CD14-positive monocyte (primary cell): ENCODE data around the gene RBMS3. TPM values are rescaled to one million over a fixed set of nuclear protein-coding genes. Genes with fewer than 3 reads are reported as not detected.

Experiments
- DNase-seq, 3 donors: peaks; one replicate each; pipeline ENCODE4 v3.0.0-alpha.2; 2011 to 2022
- H2AFZ ChIP-seq: 2 replicates; pipeline ENCODE4 v1.6.0; 2012; ENCODE audit warnings: mild to moderate bottlenecking, low read depth, low read length, inconsistent platforms; ENCODE audit not compliant: insufficient read depth, poor library complexity, severe bottlenecking
- H3K27ac ChIP-seq, 2 donors: 1 replicate in 1 of 2; 2 replicates in 1 of 2; pipeline ENCODE4 v1.5.1; 2012 to 2013; ENCODE audit warnings: low read length in 2 of 2, control low read depth in 1 of 2, inconsistent platforms in 1 of 2, low read depth in 1 of 2, mild to moderate bottlenecking in 1 of 2
- H3K27me3 ChIP-seq, 2 donors: one replicate each; pipeline versions ENCODE4 v1.6.0 to v1.6.1; 2011 to 2013; ENCODE audit warnings: low read length in 2 of 2; ENCODE audit not compliant: control insufficient read depth in 2 of 2, insufficient read depth in 2 of 2
- H3K36me3 ChIP-seq, 2 donors: replicated peaks in 1 of 2; 1 replicate in 1 of 2; 2 replicates in 1 of 2; pipeline versions ENCODE4 v1.5.1 to v1.6.1; 2012 to 2013; ENCODE audit warnings: low read length in 2 of 2, control low read depth in 1 of 2, inconsistent platforms in 1 of 2, mild to moderate bottlenecking in 1 of 2; ENCODE audit not compliant: insufficient read depth in 2 of 2, control insufficient read depth in 1 of 2
- H3K4me1 ChIP-seq, 2 donors: 1 replicate in 1 of 2; 2 replicates in 1 of 2; pipeline versions ENCODE4 v1.5.1 to v1.6.1; 2012 to 2013; ENCODE audit warnings: low read length in 2 of 2, control low read depth in 1 of 2, inconsistent platforms in 1 of 2, mild to moderate bottlenecking in 1 of 2, moderate library complexity in 1 of 2; ENCODE audit not compliant: insufficient read depth in 2 of 2, control insufficient read depth in 1 of 2
- H3K4me2 ChIP-seq: replicated peaks from 2 replicates; pipeline ENCODE3; 2012; ENCODE audit warnings: low read length, moderate library complexity, mild to moderate bottlenecking; ENCODE audit not compliant: poor library complexity, severe bottlenecking; ENCODE audit errors: extremely low read depth
- H3K4me3 ChIP-seq, 3 experiments: fragments of 200-600 bp in 1 of 3; sonication (generic) in 1 of 3; replicated peaks in 1 of 3; 1 replicate in 2 of 3; 2 replicates in 1 of 3; pipeline ENCODE4 v1.5.1; 2011 to 2013; ENCODE audit warnings: low read length in 3 of 3, mild to moderate bottlenecking in 3 of 3, control low read depth in 2 of 3, low read depth in 2 of 3, inconsistent platforms in 1 of 3, moderate library complexity in 1 of 3
- H3K79me2 ChIP-seq: 2 replicates; pipeline ENCODE4 v1.6.0; 2012; ENCODE audit warnings: mild to moderate bottlenecking, control low read depth, inconsistent platforms, low read length, moderate library complexity; ENCODE audit not compliant: insufficient read depth
- H3K9ac ChIP-seq: 2 replicates; pipeline ENCODE4 v1.6.0; 2017; ENCODE audit warnings: low read length, mild to moderate bottlenecking; ENCODE audit not compliant: insufficient read depth, poor library complexity, severe bottlenecking
- H3K9me3 ChIP-seq, 2 donors: replicated peaks in 1 of 2; 1 replicate in 1 of 2; 2 replicates in 1 of 2; pipeline versions ENCODE4 v1.5.1 to v1.6.1; 2012 to 2013; ENCODE audit warnings: low read length in 2 of 2, control low read depth in 1 of 2; ENCODE audit not compliant: control insufficient read depth in 1 of 2, insufficient read depth in 1 of 2
- H4K20me1 ChIP-seq: 2 replicates; pipeline ENCODE4 v1.6.0; 2012; ENCODE audit warnings: mild to moderate bottlenecking, low read length, control low read depth, moderate library complexity; ENCODE audit not compliant: insufficient read depth
- H3K27ac Mint-ChIP-seq, 7 donors: one replicate each; pipeline ENCODE4 v1.8.0; 2020; ENCODE audit warnings: mild to moderate bottlenecking in 7 of 7, mixed read lengths in 7 of 7, moderate library complexity in 6 of 7, inconsistent platforms in 2 of 7
- H3K27me3 Mint-ChIP-seq, 3 donors: one replicate each; pipeline ENCODE4 v1.8.0; 2021 to 2022; ENCODE audit warnings: low read depth in 3 of 3, mild to moderate bottlenecking in 3 of 3, mixed read lengths in 3 of 3, moderate library complexity in 3 of 3, inconsistent platforms in 1 of 3
- H3K36me3 Mint-ChIP-seq, 2 donors: one replicate each; pipeline ENCODE4 v1.8.0; 2020; ENCODE audit warnings: mixed read lengths in 2 of 2, inconsistent platforms in 1 of 2, mild to moderate bottlenecking in 1 of 2
- H3K4me1 Mint-ChIP-seq: one replicate; pipeline ENCODE4 v1.8.0; 2020; ENCODE audit warnings: mild to moderate bottlenecking, mixed read lengths
- H3K4me3 Mint-ChIP-seq, 2 donors: one replicate each; pipeline ENCODE4 v1.8.0; 2020; ENCODE audit warnings: mild to moderate bottlenecking in 2 of 2, mixed read lengths in 2 of 2, moderate library complexity in 1 of 2
- H3K9me3 Mint-ChIP-seq, 7 donors: one replicate each; pipeline ENCODE4 v1.8.0; 2020 to 2022; ENCODE audit warnings: mixed read lengths in 7 of 7, mild to moderate bottlenecking in 6 of 7, moderate library complexity in 6 of 7, inconsistent platforms in 2 of 7
- WGBS: methylation state at CpG from one replicate; pipeline ENCODE4 v1.1.5; 2013; ENCODE audit warnings: missing lambda C conversion rate; ENCODE audit not compliant: insufficient coverage; 5-methylcytosine and 5-hydroxymethylcytosine counted together
- intact Hi-C, 2 donors: fragments of 100-400 bp; cut with micrococcal nuclease; formaldehyde crosslinking; loops; one replicate each; pipeline versions ENCODE4 v1.15.0 to v1.15.1; 2023
- polyA plus RNA-seq, 3 donors: library from polyadenylated mRNA; depleted of rRNA in 1 of 3; unstranded in 2 of 3; stranded (reverse) in 1 of 3; fragments of 300-500 nt in 2 of 3; fragments of >200 nt in 1 of 3; fragmentation: Illumina TruSeq in 2 of 3; gene quantifications; 1 replicate in 2 of 3; 2 replicates in 1 of 3; pipeline ENCODE4 v1.2.3, GENCODE V29; 2012 to 2021
- TF ChIP-seq, protein P1 (sequence below): fragments of 200-600 bp; IDR thresholded peaks from one replicate; pipeline ENCODE4 v1.8.0; 2022; ENCODE audit warnings: antibody characterized with exemption, mild to moderate bottlenecking

RBMS3 gene
- polyA plus RNA-seq, 3 donors, result not detected

DNA sequence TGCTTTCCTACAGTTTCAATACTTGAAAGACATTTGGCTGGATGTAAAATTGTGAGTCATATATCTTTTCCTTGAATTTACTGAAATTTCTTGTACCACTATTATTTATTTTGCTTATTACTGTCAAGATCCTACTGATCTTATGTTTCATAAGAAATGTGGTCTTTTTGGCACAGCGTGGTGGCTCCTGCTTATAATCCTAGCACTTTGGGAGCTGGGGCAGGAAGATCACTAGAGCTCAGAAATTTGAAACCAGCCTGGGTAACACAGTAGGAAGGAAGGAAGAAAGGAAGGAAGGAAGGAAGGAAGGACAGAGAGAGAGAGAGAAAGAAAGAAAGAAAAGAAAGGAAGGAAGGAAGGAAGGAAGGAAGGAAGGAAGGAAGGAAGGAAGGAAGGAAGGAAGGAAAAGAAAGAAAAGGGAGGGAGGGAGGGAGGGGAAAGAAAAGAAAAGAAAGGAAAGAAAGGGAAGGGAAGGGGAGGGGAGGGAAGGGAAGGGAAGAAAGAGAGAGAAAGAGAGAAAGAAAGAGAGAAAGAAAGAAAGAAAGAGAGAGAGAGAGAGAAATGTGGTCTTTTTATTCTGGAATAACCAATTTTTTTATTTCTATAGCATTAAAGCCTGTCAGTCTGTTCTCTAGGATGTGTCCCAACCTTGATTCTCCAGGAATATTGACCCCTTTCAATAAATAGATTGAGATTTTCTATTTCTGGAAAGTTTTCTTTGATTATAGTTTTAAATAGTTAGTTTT lies 753.5 kb downstream of the RBMS3 start:
- peaks cover 0 to 7% (median 5%) of the 10 kb centered on the region in 3 donors for H3K27me3 Mint-ChIP-seq
- TF ChIP-seq, protein P1, sequence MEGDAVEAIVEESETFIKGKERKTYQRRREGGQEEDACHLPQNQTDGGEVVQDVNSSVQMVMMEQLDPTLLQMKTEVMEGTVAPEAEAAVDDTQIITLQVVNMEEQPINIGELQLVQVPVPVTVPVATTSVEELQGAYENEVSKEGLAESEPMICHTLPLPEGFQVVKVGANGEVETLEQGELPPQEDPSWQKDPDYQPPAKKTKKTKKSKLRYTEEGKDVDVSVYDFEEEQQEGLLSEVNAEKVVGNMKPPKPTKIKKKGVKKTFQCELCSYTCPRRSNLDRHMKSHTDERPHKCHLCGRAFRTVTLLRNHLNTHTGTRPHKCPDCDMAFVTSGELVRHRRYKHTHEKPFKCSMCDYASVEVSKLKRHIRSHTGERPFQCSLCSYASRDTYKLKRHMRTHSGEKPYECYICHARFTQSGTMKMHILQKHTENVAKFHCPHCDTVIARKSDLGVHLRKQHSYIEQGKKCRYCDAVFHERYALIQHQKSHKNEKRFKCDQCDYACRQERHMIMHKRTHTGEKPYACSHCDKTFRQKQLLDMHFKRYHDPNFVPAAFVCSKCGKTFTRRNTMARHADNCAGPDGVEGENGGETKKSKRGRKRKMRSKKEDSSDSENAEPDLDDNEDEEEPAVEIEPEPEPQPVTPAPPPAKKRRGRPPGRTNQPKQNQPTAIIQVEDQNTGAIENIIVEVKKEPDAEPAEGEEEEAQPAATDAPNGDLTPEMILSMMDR, result no peak
- H3K4me1 Mint-ChIP-seq, result peaks cover 1% of the 10 kb centered on the region
- 80% methylated on average over 1 of the region's 1 CpG for WGBS
- Histone ChIP-seq H3K4me1 (peaks cover 0 to under 1% of the 10 kb centered on the region in 2 donors), H3K27me3 (no peaks in the 10 kb centered on the region), H3K4me2 (no peak overlapping the region), H3K9me3 (no peaks in the 10 kb centered on the region), H3K79me2 (no peaks in the 10 kb centered on the region), H4K20me1 (no peaks in the 10 kb centered on the region), H3K27ac (no peak overlapping the region), H3K36me3 (no peaks in the 10 kb centered on the region), H3K9ac (no peak overlapping the region), H3K4me3 (no peak overlapping the region), H2AFZ (no peak overlapping the region)
- no peaks in the 10 kb centered on the region for H3K36me3 Mint-ChIP-seq
- H3K9me3 Mint-ChIP-seq, result peaks cover 0 to 3% (median 0%) of the 10 kb centered on the region in 7 donors
- intact Hi-C loops, result no loop called here
- no peak overlapping the region for H3K27ac Mint-ChIP-seq
- no peak for DNase-seq
- H3K4me3 Mint-ChIP-seq, result no peak overlapping the region

DNA sequence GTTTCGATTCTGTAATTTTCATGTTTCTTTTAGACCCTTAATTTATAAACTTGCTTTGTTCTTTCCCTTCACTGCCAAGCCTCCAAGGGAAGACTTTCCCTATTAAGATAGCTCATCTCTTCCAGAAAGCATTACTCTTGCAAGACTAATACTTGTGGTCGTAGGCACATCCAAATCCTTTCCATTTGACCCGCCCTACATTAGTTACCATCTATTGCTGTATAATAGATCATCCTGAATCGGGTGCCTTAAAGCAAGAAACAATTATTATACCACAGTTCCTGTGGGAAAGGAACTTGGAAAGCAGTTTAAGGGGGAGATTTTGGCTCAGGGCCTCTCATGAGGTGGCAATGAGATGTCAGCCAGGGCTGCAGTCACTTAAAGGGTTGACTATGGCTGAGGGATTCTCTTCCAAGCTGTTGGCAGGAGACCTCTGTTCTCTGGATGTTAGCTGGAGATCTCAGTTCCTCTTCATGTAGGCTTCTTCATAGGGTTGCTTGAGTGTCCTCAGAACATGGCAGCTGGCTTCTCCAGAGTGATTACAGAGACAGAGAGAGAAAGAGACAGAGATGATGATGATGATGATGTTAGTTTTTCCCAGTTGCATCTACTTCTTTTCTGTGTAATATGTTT lies 755.2 kb downstream of the RBMS3 start:
- Histone ChIP-seq H3K27ac (no peak overlapping the region), H3K9me3 (no peaks in the 10 kb centered on the region), H2AFZ (no peak overlapping the region), H3K79me2 (no peaks in the 10 kb centered on the region), H3K4me3 (no peak overlapping the region), H3K27me3 (no peaks in the 10 kb centered on the region), H3K4me1 (peaks cover 12 to 17% of the 10 kb centered on the region in 2 donors), H3K4me2 (no peak overlapping the region), H3K36me3 (no peaks in the 10 kb centered on the region), H4K20me1 (no peaks in the 10 kb centered on the region), H3K9ac (no peak overlapping the region)
- TF ChIP-seq, protein P1, result no peak
- Mint-ChIP-seq H3K9me3 (peaks cover 0 to 3% (median 0%) of the 10 kb centered on the region in 7 donors), H3K4me1 (peaks cover 18% of the 10 kb centered on the region), H3K36me3 (no peaks in the 10 kb centered on the region), H3K27me3 (peaks cover 0 to 5% (median 5%) of the 10 kb centered on the region in 3 donors), H3K4me3 (no peak overlapping the region), H3K27ac (peak overlapping the region in 1 of 7 donors; percentile 66)
- 100% methylated on average over 1 of the region's 4 CpGs for WGBS
- no peak for DNase-seq
- intact Hi-C loops, result no loop called here
